IPS-18c (cell line): ENCODE measurements around the gene IL1RL2.

ENCODE experiments used
- H3K4me3 ChIP-seq: 2 replicates; pipeline ENCODE4 v1.7.0; 2013; ENCODE audit warnings: low read depth, mild to moderate bottlenecking, low read length, moderate library complexity; ENCODE audit not compliant: insufficient read depth
- H3K9me3 ChIP-seq: one replicate; pipeline ENCODE4 v1.6.1; 2013; ENCODE audit warnings: mild to moderate bottlenecking, low read length, moderate library complexity; ENCODE audit not compliant: control insufficient read depth, insufficient read depth

The IL1RL2 gene

DNA sequence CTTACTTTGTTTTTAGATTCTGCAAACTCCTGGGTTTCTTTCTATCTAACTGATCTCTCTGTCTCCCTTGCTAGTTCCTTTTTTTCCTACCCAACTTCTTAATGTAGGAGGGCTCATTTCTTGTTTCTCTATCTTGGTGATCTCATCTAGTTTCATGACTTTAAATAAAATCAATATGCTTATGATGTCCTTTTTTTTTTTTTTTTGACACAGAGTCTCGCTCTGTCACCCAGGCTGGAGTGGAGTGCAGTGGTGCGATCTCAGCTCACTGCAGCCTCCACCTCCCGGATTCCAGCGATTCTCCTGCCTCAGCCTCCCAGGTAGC lies 82.3 kb downstream of the IL1RL2 start:
- Histone ChIP-seq H3K4me3 (no peak overlapping the region), H3K9me3 (no peaks in the 10 kb centered on the region)

DNA sequence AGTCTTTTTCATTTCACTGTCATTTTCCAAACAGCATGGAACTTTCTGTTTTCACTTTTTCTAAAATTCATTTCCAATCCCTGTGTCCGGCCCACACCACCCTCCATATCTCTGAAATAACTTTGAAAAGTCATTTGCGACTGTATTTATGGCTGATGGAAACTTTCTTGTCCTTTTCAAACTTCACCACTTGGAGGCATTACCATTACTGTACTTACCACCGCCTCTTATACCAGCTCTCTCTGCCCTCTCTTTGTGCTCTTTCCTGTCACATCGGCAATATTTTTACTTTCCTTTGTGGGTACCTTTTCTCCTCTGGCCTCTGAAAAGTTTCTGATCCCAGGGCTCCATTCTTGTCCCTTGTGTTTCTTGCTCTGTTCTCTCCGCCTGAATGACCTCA lies 85.0 kb downstream of the IL1RL2 start:
- H3K9me3 ChIP-seq, result no peaks in the 10 kb centered on the region

DNA sequence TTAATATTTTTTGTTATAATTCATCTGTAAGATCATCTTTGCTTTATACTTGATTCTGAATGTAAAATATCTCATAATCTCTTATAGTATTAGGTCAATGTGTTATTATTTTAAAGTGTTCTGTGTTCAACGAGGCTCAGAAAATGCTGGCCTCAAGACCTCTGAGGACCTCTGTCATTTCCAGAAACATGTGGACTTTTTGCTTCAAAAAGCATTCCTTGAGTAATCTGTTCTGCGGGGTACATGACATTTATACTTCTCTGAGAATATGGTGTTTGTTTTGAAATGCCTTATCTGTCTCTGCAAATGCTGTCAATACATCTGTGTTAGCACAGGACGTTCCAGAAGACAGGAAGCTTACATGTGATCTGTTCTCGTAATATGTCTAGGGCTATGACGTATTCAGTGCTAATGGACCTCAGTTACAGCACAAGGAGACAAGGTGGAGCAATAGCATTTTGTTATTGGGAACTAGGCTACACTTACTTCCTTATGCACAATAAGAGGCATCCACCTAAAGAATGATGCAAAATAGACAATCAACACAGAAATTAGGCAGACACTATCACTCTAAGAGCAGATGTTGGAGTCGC lies 86.9 kb downstream of the IL1RL2 start:
- H3K9me3 ChIP-seq, result no peaks in the 10 kb centered on the region
- no peak overlapping the region for H3K4me3 ChIP-seq

More for the DNA sequence above, 85.0 kb downstream of the IL1RL2 start:
- no peak overlapping the region for H3K4me3 ChIP-seq

DNA sequence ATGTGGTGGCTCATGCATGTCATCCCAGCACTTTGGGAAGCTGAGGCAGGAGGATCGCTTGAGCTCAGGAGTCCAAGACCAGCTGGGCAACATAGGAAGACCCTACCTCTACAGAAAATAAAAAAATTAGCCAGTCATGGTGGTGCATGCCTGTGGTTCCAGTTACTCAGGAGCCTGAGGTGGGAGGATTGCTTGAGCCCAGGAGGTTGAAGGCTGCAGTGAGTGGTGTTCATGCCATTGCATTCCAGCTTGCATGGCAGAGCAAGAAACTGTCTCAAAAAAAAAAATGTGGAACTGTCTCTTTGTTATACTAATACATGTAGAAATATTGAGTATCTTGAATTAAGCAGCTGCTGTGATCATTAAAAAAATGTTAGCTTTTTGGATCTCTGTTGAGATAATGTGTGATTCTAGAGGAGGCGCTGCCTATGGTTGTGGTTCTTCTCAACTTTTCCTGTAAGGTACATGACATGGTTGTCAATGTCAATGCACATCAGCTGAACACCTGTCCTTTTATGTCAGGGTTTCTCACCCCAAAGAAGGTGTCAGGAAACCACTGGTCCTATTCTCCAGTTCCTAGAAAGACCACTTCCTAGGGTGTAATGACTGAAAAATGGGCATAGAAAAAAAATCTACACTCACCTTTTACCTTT lies 89.9 kb downstream of the IL1RL2 start:
- Histone ChIP-seq H3K4me3 (no peak overlapping the region), H3K9me3 (no peaks in the 10 kb centered on the region)

DNA sequence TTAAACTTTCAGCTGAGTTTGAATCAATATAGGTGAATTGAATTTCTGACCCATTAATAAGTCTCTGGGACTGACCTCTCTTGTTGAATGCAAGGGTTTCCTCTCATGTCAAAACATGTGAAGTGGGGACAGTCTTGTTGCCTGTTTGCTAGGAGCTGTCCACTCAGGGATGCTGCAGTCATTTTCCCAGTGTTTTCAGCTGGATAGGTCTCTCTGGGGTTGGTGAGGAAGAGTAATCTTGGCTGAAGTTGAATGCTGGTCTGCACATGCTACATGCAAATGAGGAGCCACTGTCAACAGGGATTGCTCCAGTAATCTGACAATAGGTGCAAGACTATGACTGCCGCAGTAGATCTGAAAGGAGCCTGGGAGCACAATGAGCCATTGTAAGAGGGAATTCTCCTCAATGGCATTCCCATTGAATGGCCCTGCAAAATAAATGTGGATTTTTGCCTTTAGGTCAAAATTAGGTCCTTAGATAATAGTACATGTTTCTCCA lies 90.4 kb downstream of the IL1RL2 start:
- no peaks in the 10 kb centered on the region for H3K9me3 ChIP-seq
- no peak overlapping the region for H3K4me3 ChIP-seq

DNA sequence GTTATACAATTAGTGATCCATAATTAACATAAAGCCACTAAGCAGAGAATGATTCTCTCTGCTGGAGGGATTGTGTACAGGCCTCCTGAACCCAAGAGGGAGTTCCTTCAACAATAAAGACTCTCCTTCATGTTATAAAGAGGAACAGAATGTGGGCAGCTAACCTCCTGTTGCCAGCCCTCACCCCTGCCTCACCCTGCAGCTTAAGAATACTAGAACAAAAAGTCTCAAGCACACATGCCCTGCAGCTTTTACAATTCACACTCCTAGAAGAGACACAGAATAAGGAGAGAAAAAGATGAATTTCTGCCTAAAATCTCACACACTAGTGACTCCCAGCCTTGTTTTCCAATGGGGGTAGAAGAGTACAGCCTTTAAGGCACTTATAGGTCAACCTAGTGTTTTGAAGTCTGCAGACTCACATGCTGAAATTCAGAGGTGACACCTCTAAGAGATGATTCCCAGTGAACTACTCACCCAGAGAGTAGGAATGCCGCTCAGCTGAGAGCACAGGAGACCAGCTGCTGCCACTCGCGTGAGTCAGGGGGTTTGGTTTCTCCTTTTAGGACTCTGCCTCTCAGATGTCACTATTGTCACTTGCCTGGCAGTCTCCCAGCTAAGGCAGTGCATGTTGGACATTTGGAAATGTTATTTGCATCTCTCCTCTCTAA lies 92.0 kb downstream of the IL1RL2 start:
- H3K4me3 ChIP-seq, result no peak overlapping the region
- H3K9me3 ChIP-seq, result no peaks in the 10 kb centered on the region

DNA sequence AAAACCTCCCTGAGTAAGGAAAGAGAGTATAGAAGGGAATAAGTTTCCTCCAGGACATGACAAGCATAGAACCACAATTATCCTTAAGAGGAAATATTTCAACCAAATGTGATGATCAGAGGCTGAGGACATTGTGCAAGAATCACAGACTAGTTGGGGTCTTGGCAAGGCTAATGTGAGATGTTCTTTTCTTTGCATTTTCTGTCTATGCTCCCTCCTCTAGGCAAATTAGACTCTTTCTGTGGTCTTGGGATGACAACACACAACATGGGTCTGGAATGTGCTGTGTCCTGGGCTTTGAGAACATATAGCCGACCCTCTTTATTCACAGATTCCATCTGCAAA lies 92.5 kb downstream of the IL1RL2 start:
- Histone ChIP-seq H3K9me3 (no peaks in the 10 kb centered on the region), H3K4me3 (no peak overlapping the region)

DNA sequence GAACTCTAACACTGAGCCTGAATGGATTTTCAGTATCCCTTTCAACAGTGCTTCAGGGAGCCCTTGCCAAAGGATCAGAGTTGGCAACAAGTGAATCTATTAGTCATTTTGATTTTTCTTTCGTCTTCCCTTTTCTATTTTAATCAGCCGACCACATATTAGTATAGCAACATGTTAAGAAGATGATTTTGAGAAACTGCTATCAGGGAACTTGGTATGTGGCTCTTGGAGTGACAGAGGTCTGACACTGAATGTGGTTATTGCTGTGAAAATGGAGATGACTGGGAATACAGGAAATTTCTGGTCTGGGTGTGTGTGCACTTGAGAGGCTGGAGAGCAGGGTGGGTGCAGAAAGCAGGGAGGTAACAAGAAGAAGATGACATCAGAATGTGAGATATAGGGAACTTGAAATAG lies 95.9 kb downstream of the IL1RL2 start:
- Histone ChIP-seq H3K9me3 (no peaks in the 10 kb centered on the region), H3K4me3 (no peak overlapping the region)

DNA sequence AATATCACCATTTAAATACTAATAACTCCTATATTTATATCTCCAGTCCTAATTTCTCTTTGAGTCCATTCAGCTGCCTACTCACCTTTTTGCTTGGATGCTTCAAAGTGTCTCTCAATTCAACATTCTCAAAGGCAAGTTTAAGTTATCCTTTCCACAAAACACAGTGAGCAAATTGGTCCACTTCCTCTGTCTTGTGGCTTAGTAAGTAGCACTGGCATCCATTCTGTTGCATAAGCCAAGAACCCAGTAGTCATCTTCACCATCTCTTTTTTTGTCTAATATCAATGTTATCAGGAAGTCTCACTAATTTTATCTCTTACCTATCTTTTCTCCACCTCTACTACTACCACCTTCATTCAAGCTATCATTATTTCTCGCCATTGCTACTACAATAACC lies 97.2 kb downstream of the IL1RL2 start:
- Histone ChIP-seq H3K9me3 (no peaks in the 10 kb centered on the region), H3K4me3 (no peak overlapping the region)

DNA sequence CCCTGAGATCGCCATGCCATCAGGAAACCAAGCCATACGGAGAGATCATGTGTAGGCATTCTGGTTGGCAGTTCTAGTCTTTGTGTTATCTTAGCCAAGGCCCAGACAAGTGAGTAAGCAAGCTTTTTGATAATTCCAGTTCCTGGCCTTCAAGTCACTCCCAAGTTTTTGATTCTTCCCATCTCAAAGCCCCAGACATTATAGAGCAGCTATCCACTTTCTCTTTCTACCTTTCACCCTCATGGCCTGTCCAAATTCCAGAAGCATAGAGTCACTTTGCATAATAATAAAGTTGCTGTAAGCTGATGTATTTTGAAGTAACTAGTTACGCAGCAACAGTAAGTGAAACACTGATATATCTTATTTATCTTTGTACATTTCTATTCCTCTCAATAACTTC lies 97.8 kb downstream of the IL1RL2 start:
- H3K4me3 ChIP-seq, result no peak overlapping the region
- no peaks in the 10 kb centered on the region for H3K9me3 ChIP-seq

DNA sequence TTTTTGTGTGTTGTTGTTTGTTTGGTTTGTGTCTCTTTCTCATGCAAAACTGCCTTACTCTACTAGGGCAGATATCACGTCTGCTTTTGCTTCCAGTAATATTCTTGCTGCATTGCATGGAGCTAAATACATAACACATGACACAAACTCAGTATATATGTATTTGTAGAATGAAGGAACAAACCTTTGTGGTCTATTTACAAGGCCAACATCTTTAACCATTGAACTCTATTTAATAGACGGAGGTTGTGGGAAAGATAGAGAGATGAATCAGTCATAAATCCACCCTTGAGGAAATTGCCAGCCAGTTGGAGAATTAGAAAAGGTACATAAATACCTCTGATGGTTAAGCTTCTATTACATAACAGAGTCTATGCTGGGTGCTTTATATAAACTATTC lies 98.5 kb downstream of the IL1RL2 start:
- H3K9me3 ChIP-seq, result no peaks in the 10 kb centered on the region
- no peak overlapping the region for H3K4me3 ChIP-seq

DNA sequence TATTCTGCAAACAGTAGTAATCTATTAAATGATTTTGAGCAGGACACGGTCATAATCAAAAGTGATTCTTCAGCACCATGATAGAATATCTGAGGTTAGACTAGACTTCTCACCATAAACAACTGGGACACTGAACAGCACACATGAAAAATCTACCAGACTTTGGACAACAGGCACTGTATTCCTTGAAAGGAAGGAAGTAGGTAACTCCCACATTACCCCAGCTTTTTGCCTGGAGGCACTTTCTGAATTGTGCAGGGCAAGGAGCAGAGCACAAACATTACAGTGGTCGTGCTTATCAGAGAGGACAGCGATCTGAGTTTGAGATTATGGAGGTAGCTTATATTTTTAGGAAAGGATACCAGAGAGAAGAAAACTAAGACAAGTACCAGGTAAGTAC lies 99.2 kb downstream of the IL1RL2 start:
- H3K4me3 ChIP-seq, result no peak overlapping the region
- H3K9me3 ChIP-seq, result no peaks in the 10 kb centered on the region

DNA sequence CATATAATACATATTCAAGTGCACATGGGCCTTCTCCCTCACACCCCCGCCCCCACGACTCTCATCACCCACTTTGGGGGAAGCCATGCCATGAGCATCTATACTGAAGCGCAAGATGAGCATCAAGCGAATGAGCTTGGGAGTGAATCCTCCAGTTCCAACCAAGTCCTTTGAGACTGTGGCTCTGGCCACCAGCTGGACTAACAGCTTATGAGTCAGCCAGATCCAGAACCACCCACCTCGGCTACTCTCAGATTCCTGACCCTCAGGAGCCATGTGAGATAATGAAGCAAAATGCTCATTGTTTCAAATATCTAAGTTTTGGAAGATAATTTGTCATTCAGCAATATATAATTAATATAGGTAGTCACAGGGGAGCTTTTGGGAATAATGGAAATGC lies 102.3 kb downstream of the IL1RL2 start:
- Histone ChIP-seq H3K4me3 (no peak overlapping the region), H3K9me3 (no peaks in the 10 kb centered on the region)
